T-helper 2 cell treated with Interferon-gamma antibody and Interleukin-4, amounts not matched to agents 100 ng/mL and 5 ng/mL, for 36 hours (primary cell): ENCODE results near the gene CDH24. TPM values are rescaled to one million over a fixed set of nuclear protein-coding genes. Genes with fewer than 3 reads are reported as not detected.

ENCODE experiments used
- intact Hi-C: fragments of 100-400 bp; cut with micrococcal nuclease; formaldehyde crosslinking; loops from one replicate; pipeline ENCODE4 v1.15.1; 2023
- total RNA-seq: library from RNA; stranded (reverse); gene quantifications from 2 replicates; pipeline ENCODE4 v1.2.3, GENCODE V29; 2022

Gene CDH24
- total RNA-seq, 1 donor from 2014 or later: 2.6 TPM

GRCh38 chr14:23066855-23067744 is 9.8 kb upstream of the CDH24 start:
- intact Hi-C loops: no loop called here

- intact Hi-C loops: no loop called here
These were observed 9.0 kb upstream of the CDH24 start for GRCh38 chr14:23066368-23066767.

GRCh38 chr14:23063601-23064000 is 6.3 kb upstream of the CDH24 start:
- intact Hi-C loops: no loop called here

GRCh38 chr14:23062002-23062401 is 4.7 kb upstream of the CDH24 start:
- intact Hi-C loops: no loop called here

- intact Hi-C loops: no loop called here
These were observed 3.4 kb upstream of the CDH24 start for GRCh38 chr14:23060536-23061260.

GRCh38 chr14:23058654-23059504 is 1.6 kb upstream of the CDH24 start:
- intact Hi-C loops: loop anchor here (1.0 to 5.0 kb wide), 3 partner anchors 73 to 488 kb away; partner anchors contain the start of gene LRP10

GRCh38 chr14:23057757-23058653 is 685 bp upstream of the CDH24 start:
- intact Hi-C loops: loop anchor here (1.0 to 5.0 kb wide), 4 partner anchors 72 to 487 kb away; partner anchors contain the start of genes LRP10 and PRMT5

- intact Hi-C loops: loop anchor here (1.0 to 5.0 kb wide), 3 partner anchors 21 to 184 kb away; partner anchors contain the start of genes LRP10 and PRMT5
These were observed 970 bp downstream of the CDH24 start for GRCh38 chr14:23056145-23056955.

GRCh38 chr14:23055621-23056144 is 1.6 kb downstream of the CDH24 start:
- intact Hi-C loops: loop anchor here (1.0 to 5.0 kb wide), 3 partner anchors 20 to 183 kb away; partner anchors contain the start of genes LRP10 and PRMT5

- intact Hi-C loops: loop anchor here (5.0 kb wide), 1 partner anchor 183 kb away; the partner anchor contains the start of gene LRP10
These were observed 2.2 kb downstream of the CDH24 start for GRCh38 chr14:23055147-23055550.

- intact Hi-C loops: no loop called here
These were observed 3.1 kb downstream of the CDH24 start for GRCh38 chr14:23054000-23054811.

GRCh38 chr14:23053426-23053825 is 3.9 kb downstream of the CDH24 start:
- intact Hi-C loops: no loop called here

- intact Hi-C loops: no loop called here
These were observed 4.6 kb downstream of the CDH24 start for GRCh38 chr14:23052671-23053070.

GRCh38 chr14:23052182-23052623 is 5.1 kb downstream of the CDH24 start:
- intact Hi-C loops: no loop called here

GRCh38 chr14:23051141-23052057 is 5.9 kb downstream of the CDH24 start:
- intact Hi-C loops: no loop called here

GRCh38 chr14:23049011-23049410 is 8.3 kb downstream of the CDH24 start:
- intact Hi-C loops: no loop called here
